Measurements from ENCODE around the gene RNF123. TPM values are rescaled to one million over a fixed set of nuclear protein-coding genes. Genes with fewer than 3 reads are reported as not detected.

The RNF123 gene
- total RNA-seq, 3 donors from 2014 or later (not counting 1 experiment from before 2014, with no cell fraction given): 48.5 to 58.7 (median 55.6) TPM

GRCh38 chr3:49716691-49717210 lies 27.4 kb downstream of the RNF123 start:
- H3K27me3 ChIP-seq (ENCODE audit: control insufficient read depth, insufficient read depth, low read length): no peaks in the 10 kb centered on the region
- H3K27me3 Mint-ChIP-seq (ENCODE audit: low read depth in 2 of 2): no peaks in the 10 kb centered on the region
- no peaks in the 10 kb centered on the region for H3K9me3 ChIP-seq (ENCODE audit: control insufficient read depth, insufficient read depth, low read length)
- intact Hi-C loops (cut with micrococcal nuclease): no loop called here
- H3K27ac ChIP-seq (ENCODE audit: low read length): no peak overlapping the region
- DNase-seq: no peak
- peaks cover 4% of the 10 kb centered on the region for H3K36me3 ChIP-seq (ENCODE audit: control insufficient read depth, insufficient read depth, low read length)
- no peak overlapping the region for H3K4me3 ChIP-seq (ENCODE audit: low read length)
- no peaks in the 10 kb centered on the region for H3K36me3 Mint-ChIP-seq
- no peak overlapping the region for H3K27ac Mint-ChIP-seq
- H3K9me3 Mint-ChIP-seq: no peaks in the 10 kb centered on the region
- no peak for ATAC-seq
- 97% methylated on average over 16 of the region's 16 CpGs for WGBS (ENCODE audit: insufficient coverage)
- peaks cover 23 to 46% of the 10 kb centered on the region in 2 donors for H3K4me1 Mint-ChIP-seq
- H3K4me3 Mint-ChIP-seq: no peak overlapping the region
- H3K4me1 ChIP-seq (ENCODE audit: control insufficient read depth, insufficient read depth, low read length): peaks cover 42% of the 10 kb centered on the region
- no peak for TF ChIP-seq CTCF (IDR thresholded peaks at IDR 0.05)

GRCh38 chr3:49717211-49717958 lies 28.0 kb downstream of the RNF123 start:
- Mint-ChIP-seq H3K36me3 (no peaks in the 10 kb centered on the region), H3K9me3 (no peaks in the 10 kb centered on the region), H3K27ac (no peak overlapping the region), H3K27me3 (ENCODE audit: low read depth in 2 of 2) (no peaks in the 10 kb centered on the region), H3K4me1 (peaks cover 17 to 41% of the 10 kb centered on the region in 2 donors), H3K4me3 (peak overlapping the region; percentile 49)
- 88% methylated on average over 14 of the region's 14 CpGs for WGBS (ENCODE audit: insufficient coverage)
- TF ChIP-seq CTCF (IDR thresholded peaks at IDR 0.05): no peak
- no peaks in the 10 kb centered on the region for H3K9me3 ChIP-seq (ENCODE audit: control insufficient read depth, insufficient read depth, low read length)
- H3K27me3 ChIP-seq (ENCODE audit: control insufficient read depth, insufficient read depth, low read length): no peaks in the 10 kb centered on the region
- DNase-seq: no peak
- intact Hi-C loops (cut with micrococcal nuclease): no loop called here
- no peak overlapping the region for H3K27ac ChIP-seq (ENCODE audit: low read length)
- H3K4me1 ChIP-seq (ENCODE audit: control insufficient read depth, insufficient read depth, low read length): peaks cover 40% of the 10 kb centered on the region
- no peak for ATAC-seq
- no peak overlapping the region for H3K4me3 ChIP-seq (ENCODE audit: low read length)
- H3K36me3 ChIP-seq (ENCODE audit: control insufficient read depth, insufficient read depth, low read length): peaks cover 8% of the 10 kb centered on the region

GRCh38 chr3:49717959-49718857 lies 28.9 kb downstream of the RNF123 start:
- WGBS (ENCODE audit: insufficient coverage): 85% methylated on average over 75 of the region's 75 CpGs
- H3K4me1 Mint-ChIP-seq: peaks cover 25 to 41% of the 10 kb centered on the region in 2 donors
- H3K36me3 Mint-ChIP-seq: no peaks in the 10 kb centered on the region
- Histone ChIP-seq H3K36me3 (ENCODE audit: control insufficient read depth, insufficient read depth, low read length) (peaks cover 10% of the 10 kb centered on the region), H3K27ac (ENCODE audit: low read length) (no peak overlapping the region), H3K27me3 (ENCODE audit: control insufficient read depth, insufficient read depth, low read length) (no peaks in the 10 kb centered on the region), H3K4me1 (ENCODE audit: control insufficient read depth, insufficient read depth, low read length) (peaks cover 40% of the 10 kb centered on the region), H3K9me3 (ENCODE audit: control insufficient read depth, insufficient read depth, low read length) (no peaks in the 10 kb centered on the region), H3K4me3 (ENCODE audit: low read length) (no peak overlapping the region)
- intact Hi-C loops (cut with micrococcal nuclease): loop anchor here (2.0 kb wide), 1 partner anchor 29 kb away; the partner anchor contains the start of genes MST1 and RNF123
- peak in 1 of 2 donors; percentile 29 for DNase-seq
- ATAC-seq: no peak
- no peak for TF ChIP-seq CTCF (IDR thresholded peaks at IDR 0.05)
- no peaks in the 10 kb centered on the region for H3K9me3 Mint-ChIP-seq
- no peaks in the 10 kb centered on the region for H3K27me3 Mint-ChIP-seq (ENCODE audit: low read depth in 2 of 2)
- peak overlapping the region; percentile 93 for H3K4me3 Mint-ChIP-seq
- H3K27ac Mint-ChIP-seq: peak overlapping the region; percentile 87 to 93
